GM19324 (cell line): ENCODE results near the gene REXO4.

Source experiments
- ATAC-seq: cut with Tn5 transposase; IDR thresholded peaks from one replicate; pipeline ENCODE4 v1.9.1; 2021; ENCODE audit warnings: mild to moderate bottlenecking, moderate library complexity; ENCODE audit not compliant: unreplicated experiment, low FRiP score

REXO4 gene, protein sequence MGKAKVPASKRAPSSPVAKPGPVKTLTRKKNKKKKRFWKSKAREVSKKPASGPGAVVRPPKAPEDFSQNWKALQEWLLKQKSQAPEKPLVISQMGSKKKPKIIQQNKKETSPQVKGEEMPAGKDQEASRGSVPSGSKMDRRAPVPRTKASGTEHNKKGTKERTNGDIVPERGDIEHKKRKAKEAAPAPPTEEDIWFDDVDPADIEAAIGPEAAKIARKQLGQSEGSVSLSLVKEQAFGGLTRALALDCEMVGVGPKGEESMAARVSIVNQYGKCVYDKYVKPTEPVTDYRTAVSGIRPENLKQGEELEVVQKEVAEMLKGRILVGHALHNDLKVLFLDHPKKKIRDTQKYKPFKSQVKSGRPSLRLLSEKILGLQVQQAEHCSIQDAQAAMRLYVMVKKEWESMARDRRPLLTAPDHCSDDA

DNA sequence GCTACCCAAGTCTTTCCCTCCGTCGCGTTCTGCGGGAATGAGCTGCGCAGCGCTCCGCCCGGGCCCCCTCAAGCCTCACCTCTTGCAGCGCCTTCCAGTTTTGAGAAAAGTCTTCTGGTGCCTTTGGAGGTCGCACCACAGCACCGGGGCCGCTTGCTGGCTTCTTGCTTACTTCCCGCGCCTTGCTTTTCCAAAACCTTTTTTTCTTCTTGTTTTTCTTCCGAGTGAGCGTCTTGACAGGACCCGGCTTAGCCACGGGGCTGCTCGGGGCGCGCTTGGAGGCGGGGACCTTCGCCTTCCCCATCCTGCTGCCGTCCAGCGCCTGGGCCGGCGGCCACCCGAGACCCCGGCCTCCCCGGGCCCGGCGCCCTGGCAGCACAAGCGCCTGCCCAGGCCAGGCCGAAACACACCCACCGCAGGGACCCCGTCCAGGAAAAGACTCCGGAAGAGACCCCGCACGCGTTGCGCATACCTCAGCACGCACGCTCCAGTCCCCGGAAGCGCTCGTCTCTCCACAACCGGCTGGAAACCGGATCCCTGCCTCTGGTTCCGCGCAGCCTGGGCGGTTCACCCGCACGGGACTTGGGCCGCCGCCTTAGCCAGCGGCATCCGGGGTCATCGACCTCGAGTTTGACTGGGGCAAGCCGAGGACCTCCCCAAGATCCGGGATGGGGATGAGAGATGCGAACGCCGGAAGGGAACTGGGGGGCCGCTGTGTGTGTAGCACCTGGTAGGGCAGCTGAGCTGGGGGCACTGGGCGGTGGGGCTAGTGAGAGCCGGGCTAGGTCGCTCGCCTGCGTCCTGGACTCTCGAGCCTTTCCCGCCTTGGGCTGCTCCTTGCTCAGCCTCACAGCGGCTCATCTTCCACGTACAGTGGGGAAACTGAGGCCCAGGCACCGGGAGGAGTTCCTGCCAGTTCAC is at the start of gene REXO4:
Gene REXO4, minus strand, starts transcription at position 470 of the 921 bp plus-strand sequence. Its CDS starts 166 bp downstream, at position 304.
- ATAC-seq: peak; percentile 85

DNA sequence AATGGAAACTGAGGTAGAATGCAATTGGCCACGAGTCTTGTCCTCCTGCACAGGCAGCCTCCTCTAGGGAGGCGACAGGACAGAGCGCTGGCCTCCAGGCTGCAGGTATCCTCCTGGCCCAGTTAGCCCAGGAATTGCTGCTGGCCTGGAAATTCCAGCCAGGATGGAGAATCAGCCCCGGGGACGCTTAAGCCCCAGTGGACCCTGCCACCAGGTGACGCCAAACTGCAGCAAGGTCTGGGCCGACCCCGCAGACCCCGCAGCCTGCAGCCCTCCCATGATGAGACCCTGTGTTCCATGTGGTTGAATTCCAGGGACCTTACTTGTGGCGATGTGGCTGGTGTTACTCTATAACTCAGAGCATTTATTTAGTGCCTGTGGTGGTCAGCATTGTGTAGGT is 49.3 kb upstream of the REXO4 start:
- ATAC-seq: no peak

DNA sequence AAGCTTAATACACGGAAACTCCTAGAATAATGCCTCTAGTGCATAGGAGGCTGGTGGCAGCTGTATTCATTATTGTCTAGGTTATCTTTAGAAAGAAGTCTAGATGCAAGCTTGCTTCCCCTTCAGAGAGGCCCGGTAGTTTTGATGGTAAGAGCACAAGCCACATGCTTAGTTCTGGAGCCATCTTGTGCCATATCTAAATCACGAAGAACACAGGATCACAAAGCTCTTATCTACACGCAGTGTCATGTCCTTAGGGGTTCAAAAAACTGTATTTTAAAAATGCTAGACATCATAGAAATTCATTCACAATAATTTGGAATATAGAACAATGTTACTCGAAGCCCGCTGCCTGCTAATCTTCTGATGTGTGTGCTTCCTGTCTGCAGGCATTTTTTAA is 48.2 kb upstream of the REXO4 start:
- no peak for ATAC-seq

DNA sequence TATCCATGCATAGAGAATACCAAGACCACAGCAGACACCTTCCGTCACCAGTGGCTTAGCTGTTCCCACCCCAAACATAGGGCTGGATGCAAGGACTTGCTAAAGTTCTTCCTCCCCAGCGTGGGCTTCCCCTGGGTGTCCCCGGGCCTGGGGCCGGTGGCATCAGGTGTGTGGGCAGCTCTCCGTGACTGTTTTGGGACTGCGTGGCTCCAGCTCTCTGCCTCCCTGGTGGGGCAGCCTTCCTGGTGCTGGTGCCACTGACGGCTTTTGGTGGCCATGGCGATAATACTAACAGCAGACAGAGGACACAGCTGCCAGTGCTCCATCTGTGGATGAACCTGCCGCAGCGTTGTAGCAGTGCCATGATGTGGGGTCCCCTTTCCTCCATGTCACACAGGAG is 46.8 kb upstream of the REXO4 start:
- no peak for ATAC-seq

DNA sequence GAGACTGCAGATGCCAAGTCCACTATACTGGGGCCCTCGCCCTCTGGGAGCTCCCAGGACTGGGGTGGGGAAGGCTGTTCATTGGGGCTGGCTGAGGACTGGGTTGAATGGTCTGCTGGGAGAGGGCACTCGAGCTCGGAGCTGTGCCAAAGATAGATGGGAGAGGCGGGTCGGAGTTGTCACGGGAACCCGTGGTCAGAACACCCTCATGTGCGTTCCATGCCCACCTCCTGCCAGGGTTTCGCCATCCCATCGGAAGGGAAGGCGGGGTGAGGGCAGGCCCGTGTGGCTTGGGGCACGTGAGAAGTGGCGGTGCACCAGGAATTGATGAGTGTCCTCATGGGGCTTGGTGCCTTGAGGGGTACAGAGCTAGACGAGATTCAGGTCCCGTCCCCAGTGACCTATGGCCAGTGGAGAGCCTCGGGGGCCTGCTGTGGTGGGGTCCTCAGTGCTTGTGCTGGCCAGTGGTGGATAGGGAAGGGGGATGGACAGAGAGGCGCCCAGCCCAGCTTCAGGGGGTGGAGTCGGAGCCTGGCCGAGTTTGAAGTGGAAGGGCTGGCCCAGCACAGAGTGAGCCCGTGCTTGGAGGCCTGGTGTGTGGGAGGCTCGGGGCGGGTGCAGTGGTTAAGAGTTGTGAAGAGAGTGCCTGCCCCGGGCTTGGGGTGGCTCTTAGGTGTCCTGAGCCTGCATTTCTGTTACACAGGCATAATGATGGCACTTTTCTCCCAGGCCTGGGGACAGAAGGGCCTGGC is 46.2 kb upstream of the REXO4 start:
- no peak for ATAC-seq

DNA sequence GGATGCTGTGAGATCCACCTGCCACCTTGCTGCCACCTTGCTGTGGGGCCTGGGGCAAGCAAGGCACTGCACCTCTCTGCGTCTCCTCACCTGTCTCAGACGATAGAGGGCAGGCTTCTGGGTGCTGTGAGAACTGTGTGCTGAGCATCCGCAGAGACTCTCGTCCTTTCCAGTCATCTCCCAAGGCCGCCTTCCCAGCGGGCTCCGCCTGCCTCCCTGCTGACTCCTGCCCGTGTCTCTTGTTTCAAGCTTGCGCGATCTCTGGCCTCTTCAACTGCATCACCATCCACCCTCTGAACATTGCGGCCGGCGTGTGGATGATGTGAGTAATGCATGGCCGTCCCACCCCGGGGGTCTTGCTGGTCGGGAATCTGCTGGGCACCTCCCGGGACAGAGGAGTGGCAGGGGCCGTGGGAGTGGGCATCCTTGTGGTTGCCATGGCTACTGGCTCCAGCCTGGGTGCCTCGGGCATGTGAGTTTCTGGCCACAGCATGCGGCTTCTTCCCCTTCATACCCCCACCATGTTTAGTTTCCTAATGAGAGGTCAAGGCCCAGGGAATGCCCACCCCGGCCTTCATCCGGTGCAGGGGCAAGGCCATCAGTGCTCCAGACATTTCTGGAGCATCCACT is 45.5 kb upstream of the REXO4 start:
- no peak for ATAC-seq

DNA sequence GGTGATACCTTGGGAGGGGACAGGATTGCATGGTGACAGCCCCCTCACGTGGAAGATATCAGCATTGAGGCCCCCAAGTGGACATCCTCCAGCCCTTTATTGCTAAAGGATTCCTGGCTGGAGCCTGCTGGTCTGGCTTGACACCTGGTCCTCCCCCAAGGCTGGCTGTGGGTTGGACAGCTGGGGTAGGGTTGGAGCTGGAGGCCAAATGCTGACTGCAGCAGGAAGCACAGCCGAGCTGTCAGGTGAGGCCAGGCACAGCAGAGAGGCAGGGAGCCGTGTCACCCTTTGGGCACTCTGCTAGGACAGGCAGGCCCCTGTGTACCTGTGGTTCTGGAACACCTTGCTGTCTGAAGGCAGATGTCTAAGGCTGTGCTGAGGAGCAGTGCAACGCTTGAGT is 44.2 kb upstream of the REXO4 start:
- no peak for ATAC-seq

DNA sequence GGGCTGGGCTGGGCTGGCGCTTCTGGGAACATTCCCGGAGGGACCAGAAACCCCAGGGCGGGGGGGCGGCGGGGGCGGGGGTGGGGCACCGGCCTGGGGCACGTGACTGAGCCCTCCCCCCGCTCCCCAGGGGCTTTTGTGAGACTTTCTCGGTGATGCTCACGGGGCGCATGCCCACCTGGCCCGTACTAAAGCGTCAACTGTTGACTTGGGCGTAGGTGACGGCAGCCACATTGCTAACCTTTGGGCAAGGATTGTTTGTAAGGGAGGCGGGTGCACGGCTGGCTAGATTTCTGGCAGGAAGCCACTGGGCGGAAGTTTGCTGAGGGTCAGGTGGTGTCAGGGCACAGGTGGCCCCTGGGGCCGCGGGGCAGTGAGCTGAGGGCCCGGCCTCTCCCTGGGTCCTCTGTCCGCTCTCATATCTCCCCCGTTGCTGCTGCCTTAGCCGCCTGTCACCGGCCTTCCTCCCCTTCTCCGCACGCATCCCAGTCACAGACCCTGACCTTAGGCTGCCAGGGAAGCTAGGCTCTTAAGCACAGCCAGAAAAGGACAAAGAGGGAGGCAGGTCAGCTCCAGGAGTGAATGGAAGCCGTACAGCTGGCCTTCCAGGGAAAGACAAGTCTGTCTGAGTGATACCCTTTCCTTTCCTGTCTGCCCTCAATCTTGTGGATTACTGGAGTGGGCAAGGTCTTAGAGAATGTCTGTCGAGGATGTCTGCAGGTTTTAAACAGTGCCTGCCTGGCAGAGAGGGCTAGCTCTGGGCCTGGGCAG is 42.8 kb upstream of the REXO4 start:
- ATAC-seq: peak; percentile 1

DNA sequence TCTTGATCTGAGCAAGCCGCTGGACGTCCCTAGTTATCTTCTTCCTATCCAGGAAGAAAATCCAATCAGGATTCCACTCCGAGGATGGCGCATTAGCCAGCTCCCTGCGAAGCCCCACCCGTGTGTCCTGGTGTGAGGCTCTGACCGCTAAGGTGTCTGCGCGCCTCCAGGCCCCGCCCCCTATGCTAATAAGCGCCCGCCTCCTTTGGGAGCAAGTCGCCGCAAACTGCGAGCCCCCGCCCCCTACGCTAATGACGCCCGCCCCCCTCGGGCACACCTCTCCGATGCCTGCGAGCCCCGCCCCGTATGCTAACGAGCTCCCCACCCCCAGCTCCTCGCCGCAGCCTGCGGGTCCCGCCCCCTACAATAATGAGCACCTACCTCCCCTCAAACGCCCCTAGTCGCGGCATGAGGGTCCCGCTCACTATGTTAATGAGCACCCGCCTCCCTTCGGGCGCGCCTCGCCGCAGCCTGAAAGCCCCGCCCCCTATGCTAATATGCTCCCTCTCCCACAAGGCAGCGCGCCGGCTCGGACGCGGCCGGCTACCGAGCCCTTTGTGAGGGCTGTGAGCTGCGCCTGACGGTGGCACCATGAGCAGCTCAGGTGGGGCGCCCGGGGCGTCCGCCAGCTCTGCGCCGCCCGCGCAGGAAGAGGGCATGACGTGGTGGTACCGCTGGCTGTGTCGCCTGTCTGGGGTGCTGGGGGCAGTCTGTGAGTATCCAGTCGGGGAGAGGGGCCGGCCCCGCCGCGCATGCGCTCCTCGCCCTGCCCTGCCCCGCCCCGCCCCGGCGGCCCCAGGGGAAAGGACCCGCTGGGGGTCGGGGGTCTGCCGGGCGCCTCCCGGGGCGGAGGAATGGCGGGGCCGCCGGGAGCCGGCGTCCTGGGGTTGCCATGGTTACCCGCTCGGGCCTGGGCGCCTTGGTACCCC is 41.9 kb upstream of the REXO4 start, which contains the start of gene CACFD1:
Gene CACFD1, plus strand, starts transcription at position 503 of the 929 bp plus-strand sequence. Its CDS starts 89 bp downstream, at position 592.
- peak; percentile 83 for ATAC-seq

DNA sequence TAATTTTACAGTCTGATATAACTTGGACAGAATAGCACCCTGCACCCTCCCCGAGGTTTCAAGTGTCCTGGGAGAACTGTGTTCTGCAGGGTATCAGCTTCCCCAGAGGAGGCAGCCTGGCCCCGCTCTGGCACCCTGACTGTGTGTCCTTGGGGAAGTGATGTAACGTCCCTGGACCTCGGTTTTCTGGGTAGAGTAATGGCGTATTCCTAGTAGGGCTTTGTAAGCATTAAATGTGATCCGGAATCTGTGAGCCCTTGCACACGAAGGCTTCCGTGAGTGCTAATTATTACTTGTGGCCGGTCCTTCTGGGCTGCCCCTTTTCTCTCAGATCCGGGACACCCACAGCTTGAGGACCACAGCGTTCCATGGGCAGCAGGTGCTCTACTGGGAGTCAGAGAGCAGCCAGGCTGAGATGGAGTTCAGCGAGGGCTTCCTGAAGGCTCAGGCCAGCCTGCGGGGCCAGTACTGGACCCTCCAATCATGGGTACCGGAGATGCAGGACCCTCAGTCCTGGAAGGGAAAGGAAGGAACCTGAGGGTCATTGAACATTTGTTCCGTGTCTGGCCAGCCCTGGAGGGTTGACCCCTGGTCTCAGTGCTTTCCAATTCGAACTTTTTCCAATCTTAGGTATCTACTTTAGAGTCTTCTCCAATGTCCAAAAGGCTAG is 41.0 kb upstream of the REXO4 start:
- no peak for ATAC-seq

DNA sequence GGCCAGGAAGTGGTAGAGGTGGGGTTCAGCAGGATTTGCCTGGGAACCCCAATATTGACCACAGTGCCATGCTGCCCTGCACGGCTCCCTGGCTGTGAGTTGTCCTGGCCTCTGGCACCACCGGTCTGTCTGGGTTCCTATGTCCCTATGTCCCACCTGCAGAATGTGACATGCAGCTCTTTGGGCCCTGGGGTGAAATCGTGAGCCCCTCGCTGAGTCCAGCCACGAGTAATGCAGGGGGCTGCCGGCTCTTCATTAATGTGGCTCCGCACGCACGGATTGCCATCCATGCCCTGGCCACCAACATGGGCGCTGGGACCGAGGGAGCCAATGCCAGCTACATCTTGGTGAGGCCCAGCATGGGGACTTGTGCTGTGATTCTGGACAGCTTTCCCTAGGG is 39.9 kb upstream of the REXO4 start:
- no peak for ATAC-seq

DNA sequence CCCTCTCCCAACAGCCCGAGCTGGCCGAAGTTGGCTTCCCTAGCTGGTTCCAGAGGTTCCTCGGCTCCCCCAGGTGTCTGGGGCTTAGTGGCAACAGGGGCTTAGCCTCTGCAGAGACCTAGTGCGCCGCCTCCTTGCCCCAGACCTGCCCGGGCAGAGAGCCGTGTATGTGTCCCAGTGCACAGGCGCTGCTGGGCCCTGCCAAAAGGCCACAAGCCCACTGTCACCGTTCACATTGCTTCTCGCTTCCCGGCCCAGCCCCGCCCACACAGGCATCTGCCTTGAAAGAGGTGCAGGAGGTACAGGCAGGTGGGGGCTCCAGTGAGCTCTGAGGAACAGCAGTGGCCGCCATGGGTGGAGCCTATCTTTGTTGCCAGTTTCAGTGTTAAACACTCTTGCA is 39.4 kb upstream of the REXO4 start:
- no peak for ATAC-seq

DNA sequence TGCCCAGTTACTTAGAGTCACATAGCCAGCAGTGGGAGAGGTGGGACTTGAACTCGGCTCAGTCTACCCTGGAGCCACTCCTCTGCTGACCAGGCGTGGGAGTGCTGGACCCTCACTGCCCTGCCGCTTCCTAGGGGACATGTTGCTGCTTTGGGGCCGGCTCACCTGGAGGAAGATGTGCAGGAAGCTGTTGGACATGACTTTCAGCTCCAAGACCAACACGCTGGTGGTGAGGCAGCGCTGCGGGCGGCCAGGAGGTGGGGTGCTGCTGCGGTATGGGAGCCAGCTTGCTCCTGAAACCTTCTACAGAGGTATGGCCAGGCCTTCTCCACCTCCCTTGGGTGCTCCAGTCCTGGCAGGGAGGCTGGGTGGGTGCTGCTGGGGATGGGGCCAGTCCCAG is 38.6 kb upstream of the REXO4 start:
- no peak for ATAC-seq

DNA sequence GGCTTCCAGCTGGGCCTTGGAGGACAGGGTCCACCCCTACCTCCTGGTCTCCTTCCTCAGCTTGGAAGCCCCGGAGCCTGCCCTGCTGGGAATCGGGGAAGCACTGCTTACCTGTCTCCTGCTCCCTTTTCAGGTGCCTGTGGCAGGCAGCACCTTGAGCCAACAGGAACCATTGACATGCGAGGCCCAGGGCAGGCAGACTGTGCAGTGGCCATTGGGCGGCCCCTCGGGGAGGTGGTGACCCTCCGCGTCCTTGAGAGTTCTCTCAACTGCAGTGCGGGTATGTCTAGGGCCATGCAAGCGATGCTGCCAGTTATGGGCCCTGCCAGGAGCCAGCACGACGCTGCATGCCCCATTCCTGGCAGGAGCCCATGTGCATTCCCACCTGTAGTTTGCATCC is 38.1 kb upstream of the REXO4 start:
- no peak for ATAC-seq

DNA sequence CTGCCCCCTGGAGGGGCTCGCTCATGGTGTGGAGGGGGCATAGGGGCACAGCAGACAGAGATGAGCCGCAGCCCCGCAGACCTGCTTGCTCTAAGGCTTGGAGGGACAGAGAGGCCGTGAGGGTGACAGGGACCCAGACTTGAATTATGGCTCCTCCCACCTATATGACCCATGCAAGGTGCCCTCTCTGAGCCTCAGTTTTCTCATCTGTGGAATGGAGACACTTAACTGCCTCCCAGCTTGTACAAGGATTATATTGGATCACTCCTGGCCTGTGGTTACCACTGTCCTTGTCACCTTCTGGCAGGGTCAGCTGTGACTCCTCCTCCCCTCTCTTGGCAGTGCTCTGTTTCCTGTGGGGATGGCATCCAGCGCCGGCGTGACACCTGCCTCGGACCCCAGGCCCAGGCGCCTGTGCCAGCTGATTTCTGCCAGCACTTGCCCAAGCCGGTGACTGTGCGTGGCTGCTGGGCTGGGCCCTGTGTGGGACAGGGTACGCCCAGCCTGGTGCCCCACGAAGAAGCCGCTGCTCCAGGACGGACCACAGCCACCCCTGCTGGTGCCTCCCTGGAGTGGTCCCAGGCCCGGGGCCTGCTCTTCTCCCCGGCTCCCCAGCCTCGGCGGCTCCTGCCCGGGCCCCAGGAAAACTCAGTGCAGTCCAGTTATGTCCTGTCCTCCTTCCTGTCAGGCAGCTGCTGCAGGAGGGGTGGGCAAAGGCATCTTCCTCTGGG is 37.3 kb upstream of the REXO4 start:
- no peak for ATAC-seq

DNA sequence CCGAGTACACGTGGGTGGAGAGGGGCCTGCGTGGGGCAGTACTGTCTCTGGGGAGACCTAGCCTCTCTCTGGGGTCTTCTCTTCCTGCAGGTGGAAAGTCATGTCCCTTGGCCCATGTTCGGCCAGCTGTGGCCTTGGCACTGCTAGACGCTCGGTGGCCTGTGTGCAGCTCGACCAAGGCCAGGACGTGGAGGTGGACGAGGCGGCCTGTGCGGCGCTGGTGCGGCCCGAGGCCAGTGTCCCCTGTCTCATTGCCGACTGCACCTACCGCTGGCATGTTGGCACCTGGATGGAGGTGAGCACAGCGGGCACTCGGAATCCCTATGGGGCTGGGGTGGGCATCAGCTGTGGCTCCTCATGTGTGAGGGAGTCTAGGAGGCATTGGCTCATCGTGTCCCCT is 36.5 kb upstream of the REXO4 start:
- no peak for ATAC-seq

DNA sequence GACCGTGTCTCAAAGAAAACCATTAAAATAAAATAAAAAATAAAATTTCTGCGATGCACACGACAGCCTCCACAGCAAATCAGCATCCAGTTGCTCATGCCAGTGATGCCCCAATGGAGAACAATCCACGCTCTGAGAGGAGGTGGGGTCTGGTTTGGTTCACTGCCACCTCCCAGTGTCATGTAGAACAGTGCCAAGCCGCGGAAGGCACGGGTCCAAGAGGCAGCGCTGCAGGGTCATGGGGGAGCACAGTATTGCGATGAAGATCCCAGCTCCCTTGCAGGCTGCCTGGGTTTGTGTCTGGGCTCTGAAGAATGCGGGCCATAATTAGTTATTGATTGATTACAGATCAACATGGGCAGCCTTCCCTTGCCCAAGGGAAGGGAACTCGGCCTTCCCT is 35.8 kb upstream of the REXO4 start:
- no peak for ATAC-seq
